Medulla oblongata (tissue), 1 donor: ENCODE data around the gene FAM47E.
"Not testable (repeated sequence)": the region's sequence is repeated elsewhere in the genome, so short reads cannot be mapped to it uniquely, and the experiment has no call there.

Experiments used
- DNase-seq: peaks from one replicate; pipeline ENCODE4 v3.0.0-alpha.2; 2015; ENCODE audit errors: extremely low spot score

The FAM47E gene

GRCh38 chr4:76270244-76271175, 19.0 kb downstream of the FAM47E start:
- DNase-seq = no peak

DNA sequence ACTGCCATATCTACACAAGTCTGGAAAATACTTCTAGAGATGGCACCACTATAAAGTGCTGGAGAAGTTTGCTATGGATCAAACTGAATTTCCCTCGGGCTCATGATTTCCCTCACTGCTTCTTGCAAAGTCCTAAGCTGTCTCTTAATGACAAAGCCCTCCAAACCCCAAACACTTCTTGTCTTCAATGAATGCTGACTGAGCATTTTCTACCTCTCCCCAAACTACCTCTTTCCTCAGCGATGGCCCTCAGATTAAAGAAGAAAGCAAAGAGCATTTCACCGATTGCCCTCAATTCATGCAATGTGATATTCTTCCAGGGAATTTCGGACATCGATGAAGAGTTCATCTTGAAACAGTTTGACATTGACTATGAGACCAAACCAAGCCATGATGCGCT, 19.7 kb downstream of the FAM47E start:
- DNase-seq = no peak

- DNase-seq = no peak
Observed at GRCh38 chr4:76272073-76272472, 20.6 kb downstream of the FAM47E start.

- DNase-seq = no peak
Observed at GRCh38 chr4:76272582-76272981, 21.1 kb downstream of the FAM47E start.

- DNase-seq = no peak
Observed at GRCh38 chr4:76272999-76273398, 21.5 kb downstream of the FAM47E start.

DNA sequence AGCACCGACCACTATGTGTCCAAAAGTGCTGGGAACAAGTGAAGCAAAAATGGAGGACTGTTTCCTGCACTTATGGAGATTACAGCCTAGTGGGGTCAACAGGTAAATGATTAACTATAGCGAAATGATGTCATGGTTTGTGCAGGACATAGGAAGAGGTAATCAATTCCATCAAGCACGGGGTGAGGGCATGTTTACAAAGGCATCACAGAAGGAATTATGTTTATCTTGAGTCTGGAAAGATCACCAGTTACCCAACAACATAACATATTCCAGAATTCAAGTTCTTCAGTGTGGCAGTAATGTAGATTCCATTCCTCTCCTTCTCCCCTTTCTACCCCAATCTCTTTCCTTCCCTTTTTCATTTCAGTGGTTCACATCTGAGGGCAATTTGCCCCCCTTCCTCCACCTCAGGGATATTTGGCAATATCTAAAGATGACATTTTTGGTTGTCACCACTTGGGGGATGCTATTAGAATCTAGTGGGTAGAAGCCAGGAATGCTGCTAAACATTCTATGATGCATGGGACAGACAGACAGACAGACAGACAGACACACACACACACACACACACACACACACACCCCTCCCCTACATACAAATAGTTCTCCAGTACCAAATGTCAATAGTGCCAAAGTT, 24.1 kb downstream of the FAM47E start:
- DNase-seq = no peak

- no peak for DNase-seq
Observed at GRCh38 chr4:76276813-76277212, 25.3 kb downstream of the FAM47E start.

GRCh38 chr4:76277667-76278066, 26.1 kb downstream of the FAM47E start:
- no peak for DNase-seq

GRCh38 chr4:76278583-76278982, 27.1 kb downstream of the FAM47E start:
- DNase-seq = no peak

GRCh38 chr4:76279462-76279861, 27.9 kb downstream of the FAM47E start:
- DNase-seq = no peak

GRCh38 chr4:76280488-76281441, 29.2 kb downstream of the FAM47E start:
- no peak for DNase-seq

- not testable (repeated sequence) for DNase-seq
Observed at GRCh38 chr4:76281594-76281993, 30.1 kb downstream of the FAM47E start.

- no peak for DNase-seq
Observed at GRCh38 chr4:76282941-76283689, 31.6 kb downstream of the FAM47E start.

DNA sequence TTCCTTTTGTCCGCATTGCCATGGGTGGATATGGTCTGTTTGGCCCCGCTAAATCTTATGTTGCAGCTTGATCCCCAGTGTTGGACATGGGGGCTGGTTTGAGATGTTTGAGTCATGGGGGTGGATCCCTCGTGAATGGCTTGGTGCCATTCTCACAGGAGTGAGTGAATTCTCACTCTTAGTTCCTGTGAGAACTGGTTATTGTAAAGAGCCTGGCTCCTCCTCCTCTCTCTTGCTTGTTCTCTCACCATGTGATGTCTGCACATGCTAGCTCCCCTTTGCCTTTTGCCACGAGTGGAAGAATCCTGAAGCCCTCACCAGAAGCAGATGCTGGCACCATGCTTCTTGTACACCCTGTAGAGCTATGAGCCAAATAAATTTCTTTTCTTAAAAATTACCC, 32.4 kb downstream of the FAM47E start:
- DNase-seq = no peak

DNA sequence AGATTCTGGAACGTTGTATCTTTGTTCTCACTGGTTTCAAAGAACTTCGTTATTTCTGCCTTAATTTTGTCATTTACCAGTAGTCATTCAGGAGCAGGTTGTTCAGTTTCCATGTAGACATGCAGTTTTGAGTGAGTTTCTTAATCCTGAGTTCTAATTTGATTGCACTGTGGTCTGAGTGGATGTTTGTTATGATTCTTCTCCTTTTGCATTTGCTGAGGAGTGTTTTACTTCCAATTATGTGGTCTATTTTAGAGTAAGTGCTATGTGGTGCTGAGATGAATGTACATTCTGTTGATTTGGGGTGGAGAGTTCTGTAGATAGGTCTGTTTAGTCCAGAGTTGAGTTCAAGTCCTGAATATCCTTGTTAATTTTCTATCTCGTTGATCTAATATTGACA, 36.3 kb downstream of the FAM47E start:
- DNase-seq = not testable (repeated sequence)

GRCh38 chr4:76292730-76293129, 41.2 kb downstream of the FAM47E start:
- no peak for DNase-seq

GRCh38 chr4:76293772-76294171, 42.3 kb downstream of the FAM47E start:
- DNase-seq = peak; percentile 7

DNA sequence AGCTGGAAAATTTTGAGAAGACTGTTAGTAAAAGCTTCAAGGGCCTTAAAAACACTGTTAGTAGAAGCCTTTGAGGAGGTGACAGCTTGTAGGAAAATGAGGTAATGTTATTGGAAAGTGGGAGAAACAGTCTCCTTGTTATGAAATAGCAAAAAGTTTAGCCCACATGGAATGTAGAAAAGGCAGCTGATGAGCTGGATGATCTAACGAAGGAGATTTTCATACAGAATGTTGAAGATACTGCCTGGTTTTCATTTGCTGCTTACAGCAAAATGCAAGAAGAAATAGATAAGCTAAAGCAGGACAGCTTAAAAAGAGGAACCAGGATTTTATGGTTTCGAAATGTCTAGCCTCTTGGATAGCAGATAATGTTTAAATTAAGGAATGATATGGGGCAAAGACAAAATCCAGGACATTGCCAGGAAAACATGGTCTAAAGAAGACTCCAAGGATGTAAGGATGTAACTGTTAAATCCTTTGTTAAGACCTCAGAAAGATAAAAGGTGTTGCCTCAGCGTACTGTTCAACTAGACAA, 44.8 kb downstream of the FAM47E start:
- DNase-seq = no peak

GRCh38 chr4:76298227-76298626, 46.7 kb downstream of the FAM47E start:
- DNase-seq = no peak

DNA sequence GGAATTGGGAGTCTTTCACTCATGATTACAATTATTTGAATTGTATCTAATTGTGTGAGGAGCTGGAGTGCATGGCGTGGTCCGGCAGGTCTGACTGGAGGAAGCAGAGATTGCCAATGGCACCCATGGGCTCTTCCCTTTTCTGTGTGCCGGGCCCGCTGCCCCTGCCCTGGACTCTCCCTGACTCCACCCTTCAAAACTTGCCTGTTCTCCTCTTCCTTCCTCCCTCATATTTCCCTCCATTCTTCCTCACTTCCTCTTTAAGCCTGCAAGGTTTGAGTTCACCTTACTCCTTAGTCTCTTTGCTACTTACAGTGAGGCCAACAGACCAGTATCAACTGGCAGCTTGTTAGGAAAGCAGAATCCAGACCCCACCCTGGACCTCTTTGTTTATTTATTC, 48.5 kb downstream of the FAM47E start:
- no peak for DNase-seq
